Activated B cell treated with CpG ODN at 0.5 μM for 24 hours (primary cell): ENCODE data around the gene PXDN. TPM values are rescaled to one million over a fixed set of nuclear protein-coding genes. Genes with fewer than 3 reads are reported as not detected.

Experiments used
- ATAC-seq: fragments of 200-7000 bp; cut with Tn5 transposase; one replicate; pipeline ENCODE4 v1.10.0; 2021; ENCODE audit warnings: low read depth, mild to moderate bottlenecking, moderate library complexity
- CTCF ChIA-PET: fragments of 350-600 bp; sonication (Branson Sonifier 250); formaldehyde crosslinking; loops from one replicate; lab custom pipeline; 2021; ENCODE audit warnings: antibody characterized with exemption; lab: Charles Lee
- POLR2A ChIA-PET: fragments of 350-600 bp; sonication (Branson Sonifier 250); formaldehyde crosslinking; loops from one replicate; lab custom pipeline; 2021; ENCODE audit warnings: antibody characterized with exemption; lab: Charles Lee
- DNase-seq: peaks from one replicate; pipeline ENCODE4 v3.0.0; 2022
- H3K27ac Mint-ChIP-seq: one replicate; pipeline ENCODE4 v1.8.0; 2020; ENCODE audit warnings: mixed read lengths
- H3K27me3 Mint-ChIP-seq: one replicate; pipeline ENCODE4 v1.8.0; 2021; ENCODE audit warnings: mixed read lengths
- H3K36me3 Mint-ChIP-seq: one replicate; pipeline ENCODE4 v1.8.0; 2021; ENCODE audit warnings: low read depth, mixed read lengths
- H3K4me1 Mint-ChIP-seq: one replicate; pipeline ENCODE4 v1.8.0; 2021; ENCODE audit warnings: mixed read lengths
- H3K4me3 Mint-ChIP-seq: one replicate; pipeline ENCODE4 v1.8.0; 2020; ENCODE audit warnings: mild to moderate bottlenecking, mixed read lengths
- H3K9me3 Mint-ChIP-seq: one replicate; pipeline ENCODE4 v1.8.0; 2020; ENCODE audit warnings: mixed read lengths
- CTCF ChIP-seq: fragments of 200-600 bp; IDR thresholded peaks from one replicate; pipeline ENCODE4 v1.8.0; 2022; ENCODE audit warnings: antibody characterized with exemption, mild to moderate bottlenecking
- intact Hi-C: fragments of 100-400 bp; cut with micrococcal nuclease; formaldehyde crosslinking; loops from one replicate; pipeline ENCODE4 v1.15.1; 2024
- total RNA-seq: library from RNA; stranded (reverse); gene quantifications from 2 replicates; pipeline ENCODE4 v1.2.3, GENCODE V29; 2022

PXDN gene
- total RNA-seq, 1 donor from 2014 or later = 1.1 TPM

DNA sequence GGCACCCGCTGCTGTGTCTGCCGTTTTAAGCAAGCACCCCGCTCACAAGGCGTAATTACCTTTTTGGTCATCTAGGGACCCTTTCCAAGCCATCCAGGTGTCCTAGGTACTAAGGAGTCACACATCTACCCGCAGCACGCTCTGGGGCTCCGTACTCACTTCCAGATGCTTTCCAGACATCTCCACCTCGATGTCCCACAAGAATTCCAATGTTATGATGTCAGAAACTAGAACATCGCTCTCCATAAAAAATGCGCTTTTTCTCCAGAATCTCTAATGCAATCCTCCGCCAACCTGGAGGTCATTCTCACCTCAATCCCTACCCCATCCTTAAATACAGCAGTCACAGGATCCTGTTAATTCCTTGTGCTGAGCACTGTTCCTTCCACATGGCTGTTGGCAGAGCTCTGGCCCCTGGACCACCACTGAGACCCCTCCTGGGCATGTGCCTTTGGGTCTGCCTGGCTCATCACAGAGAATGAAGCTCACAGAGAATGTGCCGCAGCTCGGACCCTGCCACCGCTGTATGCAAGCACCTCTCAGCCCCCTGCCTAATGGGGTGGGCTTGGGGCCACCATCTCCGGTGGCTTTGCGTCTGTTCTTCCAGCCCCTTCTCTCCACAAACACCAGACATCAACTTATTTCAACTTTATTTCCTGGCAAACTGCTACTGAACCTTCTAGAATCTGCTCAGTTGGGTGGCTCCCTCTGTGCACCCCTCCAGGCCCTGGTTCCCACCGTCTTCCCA is 4.6 kb upstream of the PXDN start:
- H3K27me3 Mint-ChIP-seq = peaks cover 43% of the 10 kb centered on the region
- H3K4me1 Mint-ChIP-seq = peaks cover 9% of the 10 kb centered on the region
- no peak overlapping the region for H3K27ac Mint-ChIP-seq
- ChIA-PET POLR2A (no interaction called here), CTCF (no interaction called here)
- ATAC-seq (no peak), DNase-seq (no peak)
- intact Hi-C loops = no loop called here
- no peak for TF ChIP-seq CTCF
- H3K36me3 Mint-ChIP-seq = no peaks in the 10 kb centered on the region
- no peak overlapping the region for H3K4me3 Mint-ChIP-seq
- no peaks in the 10 kb centered on the region for H3K9me3 Mint-ChIP-seq

DNA sequence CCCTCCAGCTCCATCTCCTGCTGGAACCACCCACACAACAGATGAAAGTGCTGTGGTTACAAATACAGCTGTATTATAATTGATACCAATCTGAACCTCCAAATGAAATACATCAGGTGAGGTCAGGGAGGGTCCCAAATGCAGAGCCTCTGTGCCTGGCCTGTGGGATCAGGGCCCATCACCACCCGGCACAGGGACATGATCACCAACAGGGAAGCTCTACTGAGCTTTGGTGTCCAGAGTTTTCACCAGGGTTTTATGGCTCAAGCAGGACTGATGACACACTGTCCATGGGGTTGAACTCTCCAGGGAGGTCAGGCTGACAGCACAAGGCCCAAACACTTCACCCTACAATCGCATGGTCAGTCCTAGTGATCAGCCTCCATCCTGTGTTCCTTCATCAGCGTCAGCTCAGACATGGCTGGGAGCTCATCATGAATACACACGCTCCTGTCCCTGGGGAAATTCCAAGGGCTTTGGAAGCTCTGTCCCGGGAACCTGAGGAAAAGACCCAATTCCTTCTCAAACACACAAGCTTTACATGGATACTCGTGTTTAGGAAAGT is 3.9 kb upstream of the PXDN start:
- DNase-seq (no peak), ATAC-seq (no peak)
- POLR2A ChIA-PET = no interaction called here
- CTCF ChIA-PET = no interaction called here
- Mint-ChIP-seq H3K27me3 (peaks cover 43% of the 10 kb centered on the region), H3K27ac (no peak overlapping the region), H3K36me3 (no peaks in the 10 kb centered on the region), H3K4me1 (peaks cover 9% of the 10 kb centered on the region), H3K4me3 (no peak overlapping the region), H3K9me3 (no peaks in the 10 kb centered on the region)
- TF ChIP-seq CTCF = no peak
- intact Hi-C loops = no loop called here

- DNase-seq = no peak
- H3K4me3 Mint-ChIP-seq = no peak overlapping the region
- no peaks in the 10 kb centered on the region for H3K36me3 Mint-ChIP-seq
- POLR2A ChIA-PET = no interaction called here
- no peaks in the 10 kb centered on the region for H3K9me3 Mint-ChIP-seq
- H3K4me1 Mint-ChIP-seq = peaks cover 14% of the 10 kb centered on the region
- H3K27ac Mint-ChIP-seq = no peak overlapping the region
- CTCF ChIA-PET = no interaction called here
- peaks cover 46% of the 10 kb centered on the region for H3K27me3 Mint-ChIP-seq
- ATAC-seq = no peak
- TF ChIP-seq CTCF = no peak
- intact Hi-C loops = no loop called here
Measured at GRCh38 chr2:1747065-1747941, 3.0 kb upstream of the PXDN start.

DNA sequence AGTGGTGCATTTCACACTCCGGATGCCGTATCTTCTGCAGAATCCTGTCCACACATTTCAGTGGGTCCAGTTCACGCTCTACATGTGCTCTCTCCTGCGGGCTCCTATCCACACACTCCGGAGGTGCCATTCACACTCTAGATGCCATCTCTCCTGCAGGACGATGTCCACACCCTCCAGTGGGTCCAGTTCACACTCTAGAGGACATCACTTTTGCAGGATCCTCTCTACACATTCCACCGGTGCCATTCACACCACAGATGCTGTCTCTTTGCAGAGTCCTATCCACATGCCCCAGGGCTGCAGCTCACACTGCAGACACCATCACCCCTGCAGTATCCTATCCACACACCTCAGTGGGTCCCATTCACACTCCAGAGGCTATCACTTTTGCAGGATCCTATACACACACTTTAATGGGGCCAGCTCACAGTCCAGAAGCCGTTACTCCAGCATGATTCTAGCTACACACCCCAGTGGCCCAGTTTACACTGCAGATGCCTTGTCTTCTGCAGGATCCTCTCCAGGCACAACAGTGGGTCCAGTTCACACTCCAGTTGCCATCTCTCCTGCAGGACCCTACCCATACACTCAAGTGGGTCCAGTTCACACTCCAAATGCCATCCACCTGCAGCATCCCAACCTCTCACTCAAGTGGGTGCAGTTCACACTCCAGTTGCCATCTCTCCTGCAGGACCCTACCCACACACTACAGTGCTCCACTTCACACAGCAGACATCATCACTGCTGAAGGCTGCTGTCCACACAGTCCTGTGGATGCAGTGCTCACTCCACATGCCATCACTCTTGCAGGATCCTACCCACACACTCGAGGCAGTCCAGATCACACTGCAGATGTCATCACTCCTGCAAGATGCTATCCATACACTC is 2.1 kb upstream of the PXDN start:
- ChIA-PET CTCF (no interaction called here), POLR2A (no interaction called here)
- no peak for TF ChIP-seq CTCF
- intact Hi-C loops = no loop called here
- no peaks in the 10 kb centered on the region for H3K9me3 Mint-ChIP-seq
- H3K27ac Mint-ChIP-seq = no peak overlapping the region
- peaks cover 21% of the 10 kb centered on the region for H3K4me1 Mint-ChIP-seq
- H3K36me3 Mint-ChIP-seq = no peaks in the 10 kb centered on the region
- no peak for DNase-seq
- no peak overlapping the region for H3K4me3 Mint-ChIP-seq
- no peak for ATAC-seq
- peaks cover 44% of the 10 kb centered on the region for H3K27me3 Mint-ChIP-seq
